H9 (cell line): ENCODE data around the gene UBN1. TPM values are rescaled to one million over a fixed set of nuclear protein-coding genes. Genes with fewer than 3 reads are reported as not detected.

Experiments used
- DNase-seq: peaks from one replicate; pipeline ENCODE4 v3.0.0-alpha.2; 2017
- H2AFZ ChIP-seq: one replicate; pipeline ENCODE4 v1.6.1; 2013; ENCODE audit warnings: mild to moderate bottlenecking, low read length, control low read depth, moderate library complexity
- H2AK5ac ChIP-seq: 2 replicates; pipeline ENCODE4 v1.6.1; 2013; ENCODE audit warnings: low read length, control low read depth, mixed read lengths; ENCODE audit not compliant: insufficient read length
- H2BK120ac ChIP-seq: one replicate; pipeline ENCODE4 v1.6.1; 2013; ENCODE audit warnings: low read depth, mild to moderate bottlenecking, low read length, control low read depth, inconsistent platforms; ENCODE audit not compliant: poor library complexity, severe bottlenecking
- H2BK12ac ChIP-seq: 2 replicates; pipeline ENCODE4 v1.6.1; 2013; ENCODE audit warnings: low read length, control low read depth, mixed read lengths, low read depth; ENCODE audit not compliant: insufficient read length
- H2BK15ac ChIP-seq: 2 replicates; pipeline ENCODE4 v1.6.1; 2013; ENCODE audit warnings: low read depth, low read length, control low read depth
- H2BK20ac ChIP-seq: one replicate; pipeline ENCODE4 v1.6.1; 2013; ENCODE audit warnings: low read depth, mild to moderate bottlenecking, low read length, control low read depth, inconsistent platforms; ENCODE audit not compliant: poor library complexity, severe bottlenecking
- H2BK5ac ChIP-seq: 2 replicates; pipeline ENCODE4 v1.6.1; 2013; ENCODE audit warnings: low read length, control low read depth, mixed read lengths; ENCODE audit not compliant: insufficient read length
- H3K14ac ChIP-seq: 2 replicates; pipeline ENCODE4 v1.6.1; 2013; ENCODE audit warnings: low read length, control low read depth; ENCODE audit not compliant: insufficient read depth
- H3K18ac ChIP-seq: 2 replicates; pipeline ENCODE4 v1.6.1; 2013; ENCODE audit warnings: low read depth, mild to moderate bottlenecking, mixed read lengths, low read length, control low read depth; ENCODE audit not compliant: insufficient read length
- H3K23ac ChIP-seq: 2 replicates; pipeline ENCODE4 v1.6.1; 2013; ENCODE audit warnings: low read length, control low read depth, mixed read lengths, low read depth; ENCODE audit not compliant: insufficient read length
- H3K23me2 ChIP-seq: 2 replicates; pipeline ENCODE4 v1.6.1; 2013; ENCODE audit warnings: low read depth, mild to moderate bottlenecking, mixed read lengths, low read length, control low read depth; ENCODE audit not compliant: insufficient read length, poor library complexity, severe bottlenecking
- H3K27ac ChIP-seq: 2 replicates; pipeline ENCODE4 v1.5.1; 2013; ENCODE audit warnings: low read length, control low read depth, mixed read lengths, low read depth; ENCODE audit not compliant: insufficient read length
- H3K27me3 ChIP-seq: 2 replicates; pipeline ENCODE4 v1.6.1; 2013; ENCODE audit warnings: low read length, control low read depth, inconsistent platforms; ENCODE audit not compliant: insufficient read depth
- H3K4ac ChIP-seq: 2 replicates; pipeline ENCODE4 v1.6.1; 2013; ENCODE audit warnings: low read depth, mild to moderate bottlenecking, control low read depth, inconsistent platforms, low read length, moderate library complexity
- H3K4me1 ChIP-seq: 2 replicates; pipeline ENCODE4 v1.6.1; 2013; ENCODE audit warnings: low read length, control low read depth, inconsistent platforms; ENCODE audit not compliant: insufficient read depth
- H3K4me2 ChIP-seq: 2 replicates; pipeline ENCODE4 v1.6.1; 2013; ENCODE audit warnings: low read length, control low read depth, mixed read lengths; ENCODE audit not compliant: insufficient read length, insufficient read depth
- H3K56ac ChIP-seq: 2 replicates; pipeline ENCODE4 v1.6.1; 2013; ENCODE audit warnings: low read depth, mild to moderate bottlenecking, mixed read lengths, low read length, control low read depth; ENCODE audit not compliant: insufficient read length
- H3K79me1 ChIP-seq: 2 replicates; pipeline ENCODE4 v1.6.1; 2013; ENCODE audit warnings: low read depth, mild to moderate bottlenecking, moderate library complexity, low read length, control low read depth, inconsistent platforms; ENCODE audit not compliant: insufficient read depth, poor library complexity, severe bottlenecking
- H3K79me2 ChIP-seq: 2 replicates; pipeline ENCODE4 v1.6.1; 2013; ENCODE audit warnings: low read length, control low read depth, inconsistent platforms; ENCODE audit not compliant: insufficient read depth
- H3K9ac ChIP-seq: 2 replicates; pipeline ENCODE4 v1.6.1; 2013; ENCODE audit warnings: low read length, control low read depth, mixed read lengths; ENCODE audit not compliant: insufficient read length; ENCODE audit errors: extremely low read depth
- H3K9me3 ChIP-seq: one replicate; pipeline ENCODE4 v1.6.1; 2013; ENCODE audit warnings: low read depth, low read length, inconsistent platforms; ENCODE audit not compliant: control insufficient read depth
- H3T11ph ChIP-seq: one replicate; pipeline ENCODE4 v1.6.1; 2013; ENCODE audit warnings: mild to moderate bottlenecking, low read length, control low read depth, inconsistent platforms
- H4K20me1 ChIP-seq: one replicate; pipeline ENCODE4 v1.6.1; 2013; ENCODE audit not compliant: control insufficient read depth, insufficient read length, insufficient read depth
- H4K5ac ChIP-seq: 2 replicates; pipeline ENCODE4 v1.6.1; 2013; ENCODE audit warnings: low read depth, mild to moderate bottlenecking, mixed read lengths, low read length, control low read depth; ENCODE audit not compliant: insufficient read length
- H4K8ac ChIP-seq: replicated peaks from 2 replicates; pipeline ENCODE4 v1.6.1; 2013; ENCODE audit warnings: low read length, control low read depth, mixed read lengths, low read depth; ENCODE audit not compliant: insufficient read length
- H4K91ac ChIP-seq: 2 replicates; pipeline ENCODE4 v1.6.1; 2013; ENCODE audit warnings: low read depth, mild to moderate bottlenecking, moderate library complexity, mixed read lengths, low read length, control low read depth; ENCODE audit not compliant: insufficient read length
- H3K27ac Mint-ChIP-seq, 3 experiments: 2 replicates in 2 of 3; 3 replicates in 1 of 3; pipeline ENCODE4 v1.8.0; 2020 to 2021; ENCODE audit warnings: mixed read lengths in 3 of 3, mild to moderate bottlenecking in 1 of 3, moderate library complexity in 1 of 3
- H3K27me3 Mint-ChIP-seq: 2 replicates; pipeline ENCODE4 v1.8.0; 2021; ENCODE audit warnings: low read depth, mild to moderate bottlenecking, moderate library complexity, mixed read lengths
- H3K36me3 Mint-ChIP-seq, 3 experiments: 2 replicates in 2 of 3; 3 replicates in 1 of 3; pipeline ENCODE4 v1.8.0; 2020 to 2021; ENCODE audit warnings: low read depth in 3 of 3, mixed read lengths in 3 of 3; ENCODE audit not compliant: insufficient read depth in 1 of 3
- H3K4me1 Mint-ChIP-seq, 2 experiments: 2 replicates each; pipeline ENCODE4 v1.8.0; 2020; ENCODE audit warnings: mixed read lengths in 2 of 2
- H3K4me3 Mint-ChIP-seq, 2 experiments: 2 replicates in 1 of 2; 3 replicates in 1 of 2; pipeline ENCODE4 v1.8.0; 2020 to 2021; ENCODE audit warnings: mild to moderate bottlenecking in 2 of 2, mixed read lengths in 2 of 2, moderate library complexity in 1 of 2
- H3K9me3 Mint-ChIP-seq, 2 experiments: 2 replicates in 1 of 2; 3 replicates in 1 of 2; pipeline ENCODE4 v1.8.0; 2020; ENCODE audit warnings: mild to moderate bottlenecking in 2 of 2, mixed read lengths in 2 of 2, moderate library complexity in 1 of 2
- CTCF ChIP-seq: fragments of 200-600 bp; sonication (generic); conservative IDR thresholded peaks from 3 replicates; pipeline ENCODE4 v1.8.0; 2021; ENCODE audit warnings: antibody characterized with exemption, mild to moderate bottlenecking
- WGBS: extraction: QIAGEN DNeasy Blood & Tissue Kit; methylation state at CpG from one replicate; pipeline ENCODE4 v1.1.7; 2013; ENCODE audit warnings: missing lambda C conversion rate, low lambda C conversion rate, mixed read lengths; ENCODE audit not compliant: insufficient read length; ENCODE audit errors: extremely low coverage; 5-methylcytosine and 5-hydroxymethylcytosine counted together
- total RNA-seq: library from RNA; stranded (reverse); gene quantifications from 2 replicates; pipeline ENCODE4 v1.2.1, GENCODE V29; 2021

The UBN1 gene
- total RNA-seq, 1 experiment from 2014 or later = 55.2 TPM

- H3K27ac Mint-ChIP-seq = no peak overlapping the region
Observed at GRCh38 chr16:4869147-4869805, 22.0 kb downstream of the UBN1 start.

More at GRCh38 chr16:4869147-4869805, 22.0 kb downstream of the UBN1 start:
- Histone ChIP-seq H3K18ac (no peak overlapping the region), H4K20me1 (no peaks in the 10 kb centered on the region), H3K9me3 (no peaks in the 10 kb centered on the region), H4K8ac (no peak overlapping the region), H4K91ac (no peak overlapping the region), H3K79me2 (peaks cover 5% of the 10 kb centered on the region; the same call in 1 of the 2 replicates), H2AK5ac (no peak overlapping the region), H2AFZ (no peak overlapping the region), H2BK20ac (no peak overlapping the region), H2BK12ac (no peak overlapping the region), H3K56ac (no peak overlapping the region), H3K27ac (no peak overlapping the region), H3K4ac (no peak overlapping the region), H3K79me1 (no peaks in the 10 kb centered on the region), H2BK5ac (no peak overlapping the region), H2BK120ac (no peak overlapping the region), H3K4me2 (no peak overlapping the region), H3T11ph (no peak overlapping the region), H4K5ac (no peak overlapping the region), H2BK15ac (no peak overlapping the region), H3K23ac (no peak overlapping the region), H3K23me2 (no peaks in the 10 kb centered on the region), H3K27me3 (no peaks in the 10 kb centered on the region; the same call in 1 of the 2 replicates), H3K14ac (no peak overlapping the region), H3K9ac (no peak overlapping the region), H3K4me1 (no peaks in the 10 kb centered on the region)
- Mint-ChIP-seq H3K9me3 (no peaks in the 10 kb centered on the region), H3K27me3 (no peaks in the 10 kb centered on the region), H3K36me3 (peaks cover 24 to 59% (median 56%) of the 10 kb centered on the region in 3 experiments), H3K4me1 (no peaks in the 10 kb centered on the region), H3K4me3 (no peak overlapping the region)
- WGBS = no CpG with 5 or more reads among the region's 13 CpGs
- no peak for DNase-seq
- no peak for TF ChIP-seq CTCF
